Measurements from ENCODE around the gene SINHCAF.
"Not testable (repeated sequence)": the region's sequence is repeated elsewhere in the genome, so short reads cannot be mapped to it uniquely, and the experiment has no call there.

Gene SINHCAF

GRCh38 chr12:31260840-31261239, 65.1 kb downstream of the SINHCAF start:
- no peak for DNase-seq (ENCODE audit: low spot score)

GRCh38 chr12:31259136-31259886, 66.6 kb downstream of the SINHCAF start:
- no peak for DNase-seq (ENCODE audit: low spot score)

GRCh38 chr12:31257784-31258183, 68.2 kb downstream of the SINHCAF start:
- no peak for DNase-seq (ENCODE audit: low spot score)

DNA sequence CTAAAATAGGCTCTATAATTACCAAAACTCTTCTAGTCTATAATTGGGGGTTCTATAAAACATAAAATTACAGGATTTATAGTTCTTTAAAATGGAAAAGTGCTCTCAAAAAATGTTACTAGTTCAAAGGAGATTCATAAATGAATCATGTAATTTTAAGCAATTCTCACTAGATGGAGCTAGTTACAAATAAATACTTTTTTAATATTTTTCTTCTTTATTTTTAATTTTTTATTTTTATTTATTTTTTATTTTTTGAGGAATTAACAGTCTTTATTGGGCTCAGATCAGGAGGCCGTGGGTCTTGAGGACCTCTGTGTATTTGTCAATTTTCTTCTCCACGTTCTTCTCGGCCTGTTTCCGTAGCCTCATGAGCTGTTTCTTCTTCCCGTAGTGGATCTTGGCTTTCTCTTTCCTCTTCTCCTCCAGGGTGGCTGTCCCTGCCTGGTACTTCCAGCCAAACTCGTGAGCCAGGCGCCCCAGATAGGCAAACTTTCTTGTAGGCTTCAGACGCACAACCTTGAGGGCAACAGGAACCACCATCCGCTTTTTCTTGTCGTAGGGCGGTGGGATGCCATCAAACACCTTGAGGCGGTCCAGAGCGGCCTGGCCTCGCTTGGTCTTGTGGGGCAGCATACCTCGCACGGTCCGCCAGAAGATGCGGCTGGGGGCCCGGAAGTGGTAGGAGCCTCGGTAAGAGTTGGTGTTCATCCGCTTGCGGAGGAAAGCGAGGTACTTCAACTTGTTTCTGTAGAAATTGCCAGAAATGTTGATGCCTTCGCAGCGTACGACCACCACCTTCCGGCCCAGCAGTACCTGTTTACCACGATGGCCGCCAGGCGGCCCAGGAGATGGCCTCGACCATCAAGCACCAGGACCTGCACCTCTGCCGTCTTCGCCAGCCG, 74.0 kb downstream of the SINHCAF start:
- peak; percentile 23 for DNase-seq (ENCODE audit: low spot score)

DNA sequence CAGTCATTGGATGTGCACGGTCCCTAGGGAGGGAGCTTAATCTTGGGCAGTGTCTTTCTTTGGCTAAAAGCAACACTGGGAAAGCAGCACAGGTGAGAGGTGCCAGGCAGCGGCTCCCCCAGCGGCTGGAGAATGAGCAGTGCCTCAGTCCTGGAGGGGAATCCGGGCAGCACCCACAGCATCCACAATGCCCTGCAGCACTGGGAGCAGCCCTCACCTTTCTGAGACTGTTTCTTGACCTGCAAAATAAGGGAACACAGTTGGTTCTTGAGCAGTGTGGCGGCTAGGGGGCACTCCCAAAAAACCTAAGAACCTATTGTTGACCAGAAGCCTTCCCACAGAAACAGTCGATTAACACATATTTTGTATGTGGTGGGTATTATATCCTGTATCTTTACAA, 75.8 kb downstream of the SINHCAF start:
- DNase-seq (ENCODE audit: low spot score) = no peak

DNA sequence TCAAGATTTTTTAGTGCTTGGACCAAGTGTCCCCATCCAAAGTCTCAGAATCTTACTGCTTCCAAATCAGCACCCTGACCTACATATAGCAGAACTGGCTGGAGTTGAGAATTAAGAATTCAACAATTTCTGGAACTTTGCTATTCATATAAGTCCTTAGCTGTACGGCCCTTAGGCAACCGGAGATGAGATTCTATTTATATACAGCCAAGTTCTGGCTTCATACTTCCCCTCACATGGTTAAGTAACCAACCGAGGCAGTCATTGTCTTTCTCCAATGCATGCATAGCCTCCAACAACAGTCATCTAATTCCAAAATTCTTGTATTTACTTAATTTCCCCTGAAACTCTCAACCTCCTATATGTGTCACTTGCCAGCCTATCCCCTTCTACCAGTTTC, 76.6 kb downstream of the SINHCAF start:
- no peak for DNase-seq (ENCODE audit: low spot score)

DNA sequence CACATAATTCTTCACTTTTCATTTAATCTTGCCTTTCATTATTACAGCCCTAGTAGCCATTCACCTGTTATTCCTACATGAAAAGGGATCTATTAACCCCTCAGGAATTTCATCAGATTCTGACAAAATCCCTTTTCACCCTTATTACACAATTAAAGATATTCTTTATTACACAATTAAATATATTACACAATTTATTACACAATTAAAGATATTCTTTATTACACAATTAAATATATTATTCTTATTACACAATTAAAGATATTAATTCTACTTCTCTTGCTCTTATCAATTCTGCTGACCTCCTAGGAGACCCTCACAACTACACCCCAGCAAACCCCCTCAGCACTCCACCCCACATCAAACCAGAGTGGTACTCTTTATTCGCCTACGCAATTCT, 77.1 kb downstream of the SINHCAF start:
- DNase-seq (ENCODE audit: low spot score) = no peak

GRCh38 chr12:31248337-31248736, 77.6 kb downstream of the SINHCAF start:
- DNase-seq (ENCODE audit: low spot score) = no peak

- no peak for DNase-seq (ENCODE audit: low spot score)
These were observed 79.5 kb downstream of the SINHCAF start for GRCh38 chr12:31246470-31246850.

DNA sequence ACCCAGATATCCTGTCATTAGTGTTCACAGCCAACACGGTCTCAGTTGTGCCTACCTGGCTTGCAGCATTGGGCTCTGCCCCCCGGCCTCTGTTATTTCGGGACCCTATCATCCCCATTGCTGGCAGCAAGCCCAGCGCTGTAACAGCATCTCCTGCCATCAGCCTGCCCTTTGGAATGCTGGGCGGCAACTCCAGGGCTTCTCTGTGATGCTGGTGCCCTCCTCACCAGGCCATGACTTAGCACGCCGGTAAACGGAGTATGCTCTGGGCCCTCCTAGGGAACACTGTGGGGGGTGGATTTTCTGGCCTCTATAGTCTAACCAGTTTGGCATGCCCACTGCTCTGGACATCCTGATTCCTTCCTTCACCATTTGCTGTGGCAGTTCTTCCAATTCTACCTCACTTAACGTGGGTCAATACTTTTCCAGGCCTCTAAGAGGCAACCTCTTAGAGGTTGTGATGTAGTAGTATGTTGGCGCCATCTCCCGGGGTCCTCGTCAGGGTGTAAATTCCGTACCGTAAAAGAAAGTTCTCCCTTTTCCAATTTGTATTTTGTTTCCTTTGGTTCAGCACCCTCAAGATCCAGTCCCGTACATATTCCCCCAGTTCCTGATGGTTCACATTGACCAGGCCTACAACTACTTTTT, 80.0 kb downstream of the SINHCAF start:
- no peak for DNase-seq (ENCODE audit: low spot score)

DNA sequence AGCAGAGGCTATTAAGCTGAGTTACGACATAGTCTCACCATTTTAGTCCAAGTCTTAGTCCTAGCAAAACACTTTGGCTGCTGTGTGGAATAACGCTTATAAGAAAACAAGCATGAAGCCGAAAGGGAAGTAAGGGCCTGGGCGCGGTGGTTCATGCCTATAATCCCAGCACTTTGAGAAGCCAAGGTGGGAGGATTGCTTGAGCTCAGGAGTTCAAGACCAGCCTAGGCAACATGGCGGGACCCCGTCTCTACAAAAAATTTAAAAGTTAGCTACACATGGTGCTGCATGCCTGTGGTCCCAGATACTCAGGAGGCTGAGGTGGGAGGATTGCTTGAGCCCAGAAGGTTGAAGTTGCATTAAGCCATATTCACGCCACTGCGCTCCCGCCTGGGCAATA, 83.5 kb downstream of the SINHCAF start:
- DNase-seq (ENCODE audit: low spot score) = not testable (repeated sequence)

DNA sequence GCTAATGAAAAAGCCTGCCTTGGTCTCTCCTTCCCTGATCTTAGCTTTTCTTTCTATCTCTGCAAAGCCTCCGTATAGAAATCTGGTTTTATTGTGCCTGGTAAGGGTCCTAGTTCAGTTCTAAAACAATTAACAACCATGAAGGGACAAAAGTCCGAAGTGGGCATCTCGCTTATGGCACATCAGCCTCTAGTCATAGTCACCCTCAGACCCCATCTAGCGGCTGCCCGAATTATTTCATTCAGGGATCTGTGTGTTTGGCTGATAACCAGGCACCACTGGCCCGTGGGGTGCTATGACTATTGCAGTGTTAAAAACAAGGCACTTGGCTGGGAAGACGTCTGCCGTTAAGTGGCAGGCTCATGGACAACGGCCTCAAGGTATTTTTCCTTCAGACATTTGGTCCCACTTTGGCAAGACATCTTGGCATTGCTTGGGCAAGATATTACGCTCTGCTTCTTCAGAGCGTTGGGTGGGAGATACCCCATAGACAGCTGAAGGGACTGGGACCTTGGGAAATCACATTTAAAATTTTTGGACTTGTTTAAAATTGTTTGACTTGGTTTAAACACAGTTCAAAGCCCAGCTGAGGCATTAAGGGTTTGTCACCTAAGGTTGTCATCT, 87.1 kb downstream of the SINHCAF start:
- peak; percentile 70 for DNase-seq (ENCODE audit: low spot score)

DNA sequence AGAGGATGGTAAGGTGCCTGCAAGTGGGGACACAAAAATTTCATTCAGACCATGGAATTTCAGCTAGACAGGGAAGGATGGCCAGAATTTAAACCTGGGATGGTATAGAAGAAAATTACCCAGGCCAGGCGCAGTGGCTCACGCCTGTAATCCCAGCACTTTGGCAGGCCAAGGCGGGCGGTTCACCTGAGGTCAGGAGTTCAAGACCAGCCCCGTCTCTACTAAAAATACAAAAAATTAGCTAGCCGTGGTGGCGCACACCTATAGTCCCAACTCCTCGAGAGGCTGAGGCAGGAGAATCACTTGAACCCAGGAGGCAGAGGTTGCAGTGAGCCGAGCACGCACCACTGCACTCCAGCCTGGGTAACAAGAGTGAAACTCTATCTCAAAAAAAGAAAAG, 87.6 kb downstream of the SINHCAF start:
- not testable (repeated sequence) for DNase-seq (ENCODE audit: low spot score)

- no peak for DNase-seq (ENCODE audit: low spot score)
These were observed 88.8 kb downstream of the SINHCAF start for GRCh38 chr12:31236998-31237637.

GRCh38 chr12:31235868-31236395, 90.0 kb downstream of the SINHCAF start:
- DNase-seq (ENCODE audit: low spot score) = no peak

GRCh38 chr12:31234955-31235867, 90.7 kb downstream of the SINHCAF start:
- DNase-seq (ENCODE audit: low spot score) = no peak

DNA sequence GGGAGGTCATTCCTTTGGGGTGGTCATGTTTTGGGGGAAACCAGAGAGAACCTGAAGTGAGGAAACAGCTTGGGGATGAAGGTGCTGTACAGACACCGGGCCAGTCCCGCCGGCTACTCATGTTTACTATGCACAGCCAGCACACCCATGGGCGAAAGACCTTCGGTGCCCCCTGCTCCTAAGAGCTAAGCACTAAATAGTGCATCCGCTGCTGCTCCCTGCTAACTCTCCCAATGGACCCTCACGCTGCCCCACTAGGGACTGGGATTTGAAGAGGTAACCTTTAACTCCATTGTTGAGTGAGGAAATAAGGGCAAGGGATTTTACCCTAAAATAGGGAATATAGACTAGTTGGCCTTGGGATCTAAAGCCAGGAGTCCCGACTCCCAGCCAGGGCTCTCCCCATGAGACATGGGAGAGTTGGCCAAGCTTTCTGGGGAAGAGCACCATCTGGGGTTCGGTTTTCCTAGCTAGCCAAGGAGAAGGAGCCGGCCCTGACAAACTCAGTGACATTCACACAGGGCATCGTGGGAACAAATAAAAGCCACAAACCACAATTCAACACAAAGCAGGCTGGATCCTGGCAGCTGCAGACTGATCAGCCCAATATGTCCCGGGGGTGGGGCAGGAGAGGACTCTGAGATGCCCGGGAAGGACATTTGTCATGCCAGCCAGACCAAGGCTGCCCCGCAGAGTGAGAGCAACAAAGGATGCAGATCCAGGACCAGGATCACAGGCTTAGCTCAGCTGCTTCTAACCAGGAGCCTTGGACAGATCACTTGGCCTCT, 91.7 kb downstream of the SINHCAF start:
- DNase-seq (ENCODE audit: low spot score) = no peak

DNA sequence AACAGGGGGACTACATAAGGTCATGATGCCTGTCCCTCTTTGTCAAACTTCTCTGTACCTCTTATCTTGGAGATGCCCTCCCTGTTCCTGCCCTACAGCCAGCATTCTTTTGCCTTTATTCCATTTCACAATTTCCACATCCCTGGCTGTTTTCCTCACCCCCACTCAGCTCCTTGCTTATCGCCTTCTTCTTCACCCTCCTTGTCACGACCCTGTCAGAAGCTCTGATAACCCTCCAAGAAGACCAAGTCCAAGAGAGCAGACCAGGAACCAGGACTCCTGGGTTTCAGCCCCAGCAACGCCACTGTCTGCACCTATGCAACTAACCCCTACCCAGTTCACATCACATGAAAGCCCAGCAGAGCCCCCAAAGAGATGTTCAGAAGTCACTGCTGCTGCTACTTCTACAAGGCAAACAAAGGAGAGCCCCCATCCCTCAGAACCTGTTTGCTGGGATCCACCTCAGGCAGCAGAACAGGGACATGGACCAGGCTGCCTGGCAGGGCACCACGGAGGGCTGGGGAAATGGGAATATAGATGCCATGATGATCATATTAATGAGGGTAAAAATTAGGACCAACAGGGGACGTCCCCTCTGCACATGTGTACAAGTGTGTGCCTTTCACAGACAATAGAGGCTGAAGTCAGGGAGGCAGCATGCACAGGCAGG, 92.8 kb downstream of the SINHCAF start:
- no peak for DNase-seq (ENCODE audit: low spot score)

DNA sequence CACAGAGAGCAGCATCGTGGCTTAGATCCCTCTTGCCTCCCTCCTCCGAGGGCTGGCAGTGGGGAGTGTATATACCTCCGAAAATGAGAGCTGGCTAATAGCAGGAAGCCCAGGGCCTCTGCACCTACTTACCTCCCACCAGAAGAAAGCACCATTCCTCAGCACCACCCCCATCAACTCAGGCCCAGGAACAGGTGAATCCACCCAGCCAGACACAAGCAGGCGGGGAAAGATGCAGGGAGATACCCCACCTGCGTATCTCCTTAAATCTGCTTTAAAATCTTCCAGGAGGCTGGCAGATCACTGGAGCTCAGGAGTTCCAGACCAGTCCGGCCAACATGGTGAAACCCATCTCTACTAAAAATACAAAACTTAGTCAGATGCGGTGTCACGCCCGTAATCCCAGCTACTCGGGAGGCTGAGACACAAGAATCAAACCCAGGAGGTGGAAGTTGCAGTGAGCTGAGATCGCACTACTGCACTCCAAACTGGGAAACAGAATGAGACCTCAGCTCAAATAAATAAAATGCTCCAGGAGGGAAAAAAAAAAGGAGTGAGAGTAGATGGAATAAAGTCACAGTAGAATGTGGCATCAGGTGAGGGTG, 93.5 kb downstream of the SINHCAF start:
- DNase-seq (ENCODE audit: low spot score) = no peak

All from germinal center (tissue), 1 donor.